HG03103 (cell line): Measurements from ENCODE around the gene FYB2.

Source experiments
- ATAC-seq: cut with Tn5 transposase; IDR thresholded peaks from one replicate; pipeline ENCODE4 v1.9.1; 2021; ENCODE audit warnings: low read depth; ENCODE audit not compliant: unreplicated experiment

Gene FYB2

GRCh38 chr1:56719171-56719570 lies 100.0 kb downstream of the FYB2 start:
- no peak for ATAC-seq

- no peak for ATAC-seq
These were observed 104.0 kb downstream of the FYB2 start for GRCh38 chr1:56715156-56715555.

GRCh38 chr1:56713112-56713511 lies 106.1 kb downstream of the FYB2 start:
- ATAC-seq, result no peak

GRCh38 chr1:56712150-56712549 lies 107.1 kb downstream of the FYB2 start:
- no peak for ATAC-seq

- no peak for ATAC-seq
These were observed 108.6 kb downstream of the FYB2 start for GRCh38 chr1:56710646-56711045.

GRCh38 chr1:56709995-56710394 lies 109.2 kb downstream of the FYB2 start:
- ATAC-seq, result no peak

GRCh38 chr1:56709269-56709880 lies 109.8 kb downstream of the FYB2 start:
- ATAC-seq, result peak; percentile 56

- ATAC-seq, result no peak
These were observed 111.8 kb downstream of the FYB2 start for GRCh38 chr1:56707379-56707778.

GRCh38 chr1:56703747-56704146 lies 115.5 kb downstream of the FYB2 start:
- no peak for ATAC-seq

GRCh38 chr1:56696663-56697062 lies 122.5 kb downstream of the FYB2 start:
- ATAC-seq, result no peak

- no peak for ATAC-seq
These were observed 130.6 kb downstream of the FYB2 start for GRCh38 chr1:56688522-56689026.

- ATAC-seq, result no peak
These were observed 133.0 kb downstream of the FYB2 start for GRCh38 chr1:56686169-56686568.

- ATAC-seq, result no peak
These were observed 135.6 kb downstream of the FYB2 start for GRCh38 chr1:56683569-56683968.

- ATAC-seq, result no peak
These were observed 142.6 kb downstream of the FYB2 start for GRCh38 chr1:56676571-56677035.

GRCh38 chr1:56675763-56676162 lies 143.4 kb downstream of the FYB2 start:
- ATAC-seq, result no peak

- ATAC-seq, result no peak
These were observed 146.6 kb downstream of the FYB2 start for GRCh38 chr1:56672579-56672978.

- ATAC-seq, result no peak
These were observed 147.7 kb downstream of the FYB2 start for GRCh38 chr1:56671542-56671941.

- no peak for ATAC-seq
These were observed 148.1 kb downstream of the FYB2 start for GRCh38 chr1:56671085-56671484.

GRCh38 chr1:56670350-56670749 lies 148.9 kb downstream of the FYB2 start:
- no peak for ATAC-seq
